ENCODE data around the gene NCDN. TPM values are rescaled to one million over a fixed set of nuclear protein-coding genes. Genes with fewer than 3 reads are reported as not detected.

The NCDN gene
- total and polyA plus RNA-seq, 2 experiments from 2014 or later = 19.6 to 25.7 TPM

DNA sequence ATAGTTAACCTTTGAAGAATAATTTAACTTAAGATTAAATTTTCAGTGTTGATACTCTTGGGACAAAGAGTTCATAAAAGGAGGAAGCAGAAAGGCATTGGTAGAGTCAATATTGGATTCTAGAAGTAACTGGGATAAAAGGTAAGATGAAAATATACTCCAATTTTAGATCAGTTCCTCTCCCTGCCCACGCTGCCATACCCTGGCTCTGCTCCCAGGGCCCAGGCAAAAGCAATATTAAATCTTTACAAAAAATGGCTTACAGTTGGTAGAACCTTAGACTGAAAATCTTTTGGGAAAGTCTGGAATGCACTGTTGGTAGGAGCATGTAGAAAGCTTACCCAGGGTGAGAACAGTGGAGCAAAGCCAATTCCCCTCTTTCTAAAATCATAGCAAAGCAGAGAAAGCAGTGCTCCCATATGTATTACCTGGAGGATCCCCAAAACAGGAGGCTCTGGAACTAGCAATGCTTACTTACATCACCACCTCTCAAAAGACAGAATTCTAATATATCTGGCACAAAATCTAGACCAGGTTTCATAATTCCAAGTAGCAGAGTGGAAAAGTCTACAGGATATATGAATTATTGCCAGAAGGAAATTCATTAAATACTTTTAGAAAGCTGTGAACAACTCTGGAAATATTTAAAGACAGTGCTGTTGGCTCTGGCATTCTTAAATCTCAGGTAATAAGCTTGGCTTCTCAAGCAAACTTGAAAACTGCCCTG lies 24.9 kb upstream of the NCDN start:
- no peak overlapping the region for H3K4me3 ChIP-seq
- H3K4me1 ChIP-seq (ENCODE audit: insufficient read depth) = no peaks in the 10 kb centered on the region
- no peak for DNase-seq (ENCODE audit: low spot score)
- no peak overlapping the region for H3K4me2 ChIP-seq
- TF ChIP-seq EZH2 (IDR thresholded peaks at IDR 0.05; ENCODE audit: borderline replicate concordance) (no peak), EZH2phosphoT487 (IDR thresholded peaks at IDR 0.05; ENCODE audit: low read depth, severe bottlenecking, unreplicated experiment) (no peak), CTCF (IDR thresholded peaks at IDR 0.05; ENCODE audit: poor library complexity) (no peak)
- H3K9me2 ChIP-seq (replicated peaks; ENCODE audit: insufficient read depth) = no peaks in the 10 kb centered on the region
- H3K9me3 ChIP-seq (ENCODE audit: low read depth) = peaks cover 16% of the 10 kb centered on the region
- H3K36me3 ChIP-seq (replicated peaks; ENCODE audit: insufficient read depth, low read depth) = peaks cover 8% of the 10 kb centered on the region
- 100% methylated on average over 1 of the region's 1 CpG for WGBS (ENCODE audit: low lambda C conversion rate, missing lambda C conversion rate)
- no peaks in the 10 kb centered on the region for H4K20me1 ChIP-seq (ENCODE audit: insufficient read depth, poor library complexity, severe bottlenecking)
- H2AFZ ChIP-seq = no peak overlapping the region
- H3K27ac ChIP-seq = no peak overlapping the region
- H3K27me3 ChIP-seq = no peaks in the 10 kb centered on the region
- peaks cover 42% of the 10 kb centered on the region for H3K79me2 ChIP-seq

GRCh38 chr1:35533586-35533985 lies 24.0 kb upstream of the NCDN start:
- H3K9me2 ChIP-seq (replicated peaks; ENCODE audit: insufficient read depth) = no peaks in the 10 kb centered on the region
- no peak overlapping the region for H3K4me3 ChIP-seq
- H3K79me2 ChIP-seq = peaks cover 49% of the 10 kb centered on the region
- WGBS (ENCODE audit: low lambda C conversion rate, missing lambda C conversion rate) = 70% methylated on average over 1 of the region's 1 CpG
- no peaks in the 10 kb centered on the region for H3K4me1 ChIP-seq (ENCODE audit: insufficient read depth)
- peaks cover 8% of the 10 kb centered on the region for H3K36me3 ChIP-seq (replicated peaks; ENCODE audit: insufficient read depth, low read depth)
- TF ChIP-seq EZH2 (IDR thresholded peaks at IDR 0.05; ENCODE audit: borderline replicate concordance) = no peak
- no peak for TF ChIP-seq EZH2phosphoT487 (IDR thresholded peaks at IDR 0.05; ENCODE audit: low read depth, severe bottlenecking, unreplicated experiment)
- TF ChIP-seq CTCF (IDR thresholded peaks at IDR 0.05; ENCODE audit: poor library complexity) = no peak
- no peaks in the 10 kb centered on the region for H4K20me1 ChIP-seq (ENCODE audit: insufficient read depth, poor library complexity, severe bottlenecking)
- DNase-seq (ENCODE audit: low spot score) = no peak
- H3K9me3 ChIP-seq (ENCODE audit: low read depth) = peaks cover 16% of the 10 kb centered on the region
- no peak overlapping the region for H2AFZ ChIP-seq
- H3K4me2 ChIP-seq = no peak overlapping the region
- no peaks in the 10 kb centered on the region for H3K27me3 ChIP-seq
- no peak overlapping the region for H3K27ac ChIP-seq

DNA sequence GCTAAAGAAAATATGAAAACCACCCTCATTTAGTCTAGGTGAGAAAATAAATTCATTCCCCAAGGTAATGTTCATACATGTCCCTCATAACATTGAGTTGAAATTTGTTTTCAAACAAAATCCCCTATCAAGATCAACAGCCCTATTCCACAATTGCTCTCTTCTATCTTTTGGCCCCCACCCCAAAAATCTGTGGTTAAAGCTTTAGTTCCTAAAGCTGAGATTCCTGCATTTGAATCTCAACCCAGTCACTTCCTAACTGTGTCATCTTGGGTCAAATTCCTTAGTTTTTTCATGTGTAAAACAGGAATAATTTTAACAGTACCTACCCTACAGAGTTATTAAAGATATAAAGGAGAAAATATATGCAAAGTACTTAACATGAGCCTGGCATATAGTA lies 22.4 kb upstream of the NCDN start:
- H3K79me2 ChIP-seq = peaks cover 55% of the 10 kb centered on the region
- no peak for DNase-seq (ENCODE audit: low spot score)

More for the DNA sequence above, 22.4 kb upstream of the NCDN start:
- Histone ChIP-seq H3K4me1 (ENCODE audit: insufficient read depth) (peaks cover 6% of the 10 kb centered on the region), H3K4me3 (no peak overlapping the region), H4K20me1 (ENCODE audit: insufficient read depth, poor library complexity, severe bottlenecking) (no peaks in the 10 kb centered on the region), H3K9me3 (ENCODE audit: low read depth) (peaks cover 5% of the 10 kb centered on the region), H3K27ac (no peak overlapping the region), H2AFZ (no peak overlapping the region), H3K36me3 (replicated peaks; ENCODE audit: insufficient read depth, low read depth) (peaks cover 6% of the 10 kb centered on the region), H3K27me3 (no peaks in the 10 kb centered on the region), H3K9me2 (replicated peaks; ENCODE audit: insufficient read depth) (no peaks in the 10 kb centered on the region), H3K4me2 (no peak overlapping the region)
- no peak for TF ChIP-seq EZH2 (IDR thresholded peaks at IDR 0.05; ENCODE audit: borderline replicate concordance)
- no peak for TF ChIP-seq EZH2phosphoT487 (IDR thresholded peaks at IDR 0.05; ENCODE audit: low read depth, severe bottlenecking, unreplicated experiment)
- TF ChIP-seq CTCF (IDR thresholded peaks at IDR 0.05; ENCODE audit: poor library complexity) = no peak
